HG03460 (cell line): ENCODE measurements around the gene RDM1.
"Not testable (repeated sequence)": the region's sequence is repeated elsewhere in the genome, so short reads cannot be mapped to it uniquely, and the experiment has no call there.

Source experiments
- ATAC-seq: cut with Tn5 transposase; IDR thresholded peaks from one replicate; pipeline ENCODE4 v1.9.1; 2021; ENCODE audit not compliant: unreplicated experiment

Gene RDM1

DNA sequence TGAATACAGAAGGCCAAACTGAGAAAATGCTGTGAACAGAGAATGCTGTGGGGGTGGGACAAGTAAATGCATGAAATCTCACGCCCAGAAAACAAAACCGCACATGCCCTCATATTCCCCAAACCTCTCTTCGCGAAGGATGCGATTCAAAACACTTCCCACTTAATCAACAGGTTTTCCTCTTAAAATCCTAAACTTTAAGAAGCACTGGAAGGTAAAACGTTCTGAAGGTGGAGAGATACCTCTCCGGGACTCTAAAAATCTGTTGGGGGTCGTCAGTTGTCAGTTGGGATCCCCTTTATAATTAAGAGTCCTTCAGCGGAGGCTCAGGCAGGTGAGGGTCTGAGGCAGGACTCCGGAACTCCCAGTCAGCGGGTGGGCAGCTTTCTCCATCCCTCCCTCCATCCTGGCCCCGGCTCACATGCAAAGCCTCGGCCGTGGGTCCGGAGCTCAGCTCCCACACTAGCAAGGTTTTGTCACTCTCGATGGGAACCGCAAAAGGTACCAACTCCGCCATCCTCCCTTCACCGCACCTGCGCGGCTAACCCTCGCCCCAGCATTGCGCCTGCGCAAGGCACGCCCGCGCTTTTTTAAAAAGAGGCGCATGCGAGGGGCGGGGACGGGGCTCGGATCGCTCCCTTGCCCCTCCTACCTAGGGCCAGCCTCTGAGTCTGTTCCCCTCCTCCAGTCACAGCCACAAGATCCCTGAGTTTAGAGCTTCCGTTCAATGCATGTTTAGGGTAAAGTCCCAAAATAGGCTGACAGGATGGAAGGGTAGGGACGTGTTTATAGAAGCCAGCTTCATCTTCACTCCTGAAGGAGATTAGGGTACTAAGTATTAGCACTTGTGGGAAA, at the start of gene RDM1:
Gene RDM1 (minus strand): TSS at position 563 of the 855 bp plus-strand sequence. CDS start 46 bp downstream, at position 517.
- ATAC-seq = peak; percentile 80

- ATAC-seq = no peak
Observed at GRCh38 chr17:35978346-35978745, 47.8 kb upstream of the RDM1 start.

DNA sequence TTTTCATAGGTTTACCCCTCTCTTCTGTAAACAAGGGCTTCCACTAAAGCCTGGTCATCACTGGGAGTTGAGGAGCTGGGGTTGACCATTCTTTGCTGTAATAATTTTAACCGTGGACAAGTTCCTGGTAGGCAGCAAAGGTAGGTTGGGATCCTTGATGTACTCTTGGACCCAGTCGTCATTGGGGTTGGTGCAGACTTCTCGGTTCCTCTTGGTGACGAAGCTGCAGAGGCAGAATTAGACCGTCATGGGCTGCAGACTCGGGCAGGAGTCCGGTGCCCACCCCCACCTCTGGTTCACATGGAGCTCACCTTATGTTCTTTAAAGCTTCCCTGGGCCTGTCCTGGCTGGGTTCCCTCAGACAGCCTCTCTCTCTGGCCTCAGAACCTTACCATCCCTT, 46.9 kb upstream of the RDM1 start:
- no peak for ATAC-seq

- ATAC-seq = no peak
Observed at GRCh38 chr17:35973333-35974260, 43.0 kb upstream of the RDM1 start.

GRCh38 chr17:35972945-35973332, 42.4 kb upstream of the RDM1 start:
- ATAC-seq = no peak

- no peak for ATAC-seq
Observed at GRCh38 chr17:35972535-35972934, 42.0 kb upstream of the RDM1 start.

DNA sequence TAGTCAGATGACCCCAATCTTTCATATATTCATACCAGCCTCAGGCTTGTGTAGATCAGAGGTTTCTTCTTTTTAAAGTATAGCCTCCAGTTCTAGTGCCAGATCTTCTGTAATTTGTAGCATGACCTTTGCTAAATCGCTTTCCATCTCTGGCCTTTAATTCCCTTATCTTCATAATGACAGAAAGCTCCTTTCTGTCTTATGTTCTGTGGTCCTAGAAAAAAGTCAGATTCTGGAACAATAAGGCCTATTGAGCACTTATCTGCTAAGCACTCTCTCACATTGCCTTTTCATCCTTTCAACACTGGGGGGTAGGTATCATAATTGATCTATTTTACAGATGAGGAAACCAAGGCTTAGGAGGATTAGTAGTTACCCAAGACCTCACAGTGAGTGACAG, 41.5 kb upstream of the RDM1 start:
- ATAC-seq = no peak

GRCh38 chr17:35969558-35970380, 39.2 kb upstream of the RDM1 start:
- ATAC-seq = no peak

GRCh38 chr17:35968520-35969054, 38.0 kb upstream of the RDM1 start:
- no peak for ATAC-seq

DNA sequence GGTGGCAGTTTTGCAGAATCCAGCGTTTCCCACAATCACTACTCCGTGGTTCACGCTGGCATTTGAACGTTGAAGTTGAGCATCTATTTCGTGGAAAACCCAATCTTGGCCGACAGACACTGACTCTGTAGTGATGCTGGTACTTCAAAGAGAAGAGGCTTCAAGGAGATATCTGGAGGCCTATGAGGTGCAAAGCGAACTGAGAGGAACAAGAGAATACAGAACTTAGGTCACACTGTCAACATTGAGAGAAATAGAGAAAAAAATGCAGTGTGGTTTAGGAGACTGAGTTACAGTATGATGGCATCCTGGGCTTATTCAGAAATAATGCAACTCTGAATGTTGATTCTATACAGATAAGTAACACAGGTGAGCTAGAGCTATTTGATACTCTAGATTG, 34.7 kb upstream of the RDM1 start:
- ATAC-seq = no peak

DNA sequence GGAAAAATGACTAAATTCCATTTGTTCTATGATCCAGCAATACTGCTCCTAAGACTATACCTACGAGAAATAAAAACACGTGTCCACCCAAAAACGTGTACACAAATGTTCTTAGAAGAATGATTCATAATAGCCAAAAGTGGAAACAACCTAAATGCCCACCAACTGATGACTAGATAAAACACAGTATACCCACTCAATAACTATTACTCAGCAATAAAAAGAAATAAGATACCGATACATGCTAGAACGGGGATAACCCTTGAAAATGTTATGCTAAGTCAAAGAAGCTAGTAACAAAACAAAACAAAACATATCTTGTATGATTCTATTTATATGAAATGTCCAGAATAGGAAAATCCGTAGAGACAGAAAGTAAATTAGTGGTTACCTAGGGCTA, 33.1 kb upstream of the RDM1 start:
- ATAC-seq = no peak

- no peak for ATAC-seq
Observed at GRCh38 chr17:35953720-35954119, 23.1 kb upstream of the RDM1 start.

GRCh38 chr17:35949401-35949800, 18.8 kb upstream of the RDM1 start:
- ATAC-seq = no peak

- ATAC-seq = no peak
Observed at GRCh38 chr17:35948092-35948491, 17.5 kb upstream of the RDM1 start.

DNA sequence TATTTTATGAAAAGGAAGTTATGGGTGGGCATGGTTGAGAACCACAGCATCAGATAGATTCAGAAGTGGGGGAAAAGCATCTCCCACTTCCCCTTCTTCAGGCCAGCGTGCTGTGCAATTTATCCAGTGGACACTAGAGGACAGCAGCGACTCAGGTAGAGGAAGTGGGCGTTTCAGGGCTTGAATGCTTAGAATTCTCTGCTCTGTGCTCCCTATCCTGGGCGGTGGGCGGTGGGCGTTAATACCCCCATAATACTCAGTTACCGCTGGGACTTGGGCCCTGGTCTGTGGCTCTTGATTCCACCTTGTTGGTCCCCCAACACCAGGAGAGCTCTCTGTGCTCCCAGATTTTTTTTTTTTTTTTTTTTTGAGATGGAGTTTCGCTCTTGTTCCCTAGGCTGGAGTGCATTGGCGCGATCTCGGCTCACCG, 16.6 kb upstream of the RDM1 start:
- no peak for ATAC-seq

GRCh38 chr17:35944151-35944550, 13.6 kb upstream of the RDM1 start:
- ATAC-seq = no peak

GRCh38 chr17:35943537-35943936, 13.0 kb upstream of the RDM1 start, which contains the start of gene LYZL6:
Gene LYZL6, minus strand, starts transcription at chr17:35943713. Its CDS starts 4,357 bp downstream, at chr17:35939356.
- ATAC-seq = no peak

GRCh38 chr17:35942588-35943186, 12.1 kb upstream of the RDM1 start:
- ATAC-seq = no peak

DNA sequence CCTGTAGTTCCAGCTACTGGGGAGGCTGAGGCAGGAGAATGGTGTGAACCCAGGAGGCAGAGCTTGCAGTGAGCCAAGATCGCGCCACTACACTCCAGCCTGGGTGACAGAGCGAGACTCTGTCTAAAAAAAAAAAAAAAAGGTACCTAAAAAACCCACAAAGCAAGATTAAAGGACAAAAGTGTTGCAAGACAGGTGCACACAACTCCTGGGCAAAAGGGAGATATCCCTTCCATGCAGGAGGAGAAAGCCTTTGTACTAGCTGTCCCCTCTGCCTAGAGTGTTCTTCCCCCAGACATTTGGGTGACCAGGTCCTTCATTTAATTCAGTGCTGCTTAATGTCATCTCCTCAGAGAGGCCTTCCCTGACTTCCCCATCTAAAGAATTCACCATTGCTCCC, 7.9 kb upstream of the RDM1 start:
- ATAC-seq = not testable (repeated sequence)

DNA sequence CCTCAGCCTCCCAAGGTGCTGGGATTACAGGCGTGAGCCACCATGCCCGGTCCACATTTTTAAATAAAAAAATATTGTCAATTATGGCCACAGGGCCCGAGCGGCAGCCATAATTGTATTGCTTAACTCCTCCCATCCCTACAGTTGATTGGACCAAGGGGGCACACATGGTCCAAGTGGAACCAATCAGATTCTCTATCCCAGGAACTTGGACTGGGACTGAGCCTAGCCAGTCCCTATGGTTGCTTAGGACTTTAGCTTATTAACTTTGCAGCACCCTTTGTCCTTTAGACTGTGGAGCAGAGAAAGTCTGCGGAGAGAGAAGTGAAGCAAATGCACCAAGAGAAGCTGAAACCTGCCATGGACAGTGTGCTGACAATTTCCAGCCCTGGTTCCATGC, 5.5 kb upstream of the RDM1 start:
- no peak for ATAC-seq
